ENCODE results near the gene MEG3. TPM values are rescaled to one million over a fixed set of nuclear protein-coding genes. Genes with fewer than 3 reads are reported as not detected.

Gene MEG3
- total RNA-seq, 4 donors from 2014 or later, result 8.2 to 18.2 (median 10.0) TPM

GRCh38 chr14:100778951-100779690 lies 46.8 kb upstream of the MEG3 start:
- DNase-seq (ENCODE audit: low spot score in 2 of 2), result peak in 1 of 2 donors; percentile 69
- WGBS, 2 donors, result 70 to 75% methylated on average over 17 to 24 of the region's 24 CpGs
- TF ChIP-seq CTCF (IDR thresholded peaks at IDR 0.05), result no peak
- no peak for TF ChIP-seq POLR2A (IDR thresholded peaks at IDR 0.05)
- intact Hi-C loops (cut with DNase I; ENCODE audit: low total_unique reads), result no loop called here
- H3K4me3 ChIP-seq (ENCODE audit: low read depth, poor library complexity, severe bottlenecking), result no peak overlapping the region

GRCh38 chr14:100779691-100780080 lies 46.2 kb upstream of the MEG3 start:
- 90 to 92% methylated on average over 13 of the region's 13 CpGs for WGBS, 2 donors
- H3K4me3 ChIP-seq (ENCODE audit: low read depth, poor library complexity, severe bottlenecking), result no peak overlapping the region
- intact Hi-C loops (cut with DNase I; ENCODE audit: low total_unique reads), result no loop called here
- peak in 1 of 2 donors; percentile 69 for DNase-seq (ENCODE audit: low spot score in 2 of 2)
- TF ChIP-seq CTCF (IDR thresholded peaks at IDR 0.05) (no peak), POLR2A (IDR thresholded peaks at IDR 0.05) (no peak)

- TF ChIP-seq POLR2A (IDR thresholded peaks at IDR 0.05) (no peak), CTCF (IDR thresholded peaks at IDR 0.05) (no peak)
- DNase-seq (ENCODE audit: low spot score in 2 of 2), result peak in 1 of 2 donors; percentile 81
Measured at GRCh38 chr14:100780246-100780645, 45.7 kb upstream of the MEG3 start.

GRCh38 chr14:100780646-100781355 lies 45.1 kb upstream of the MEG3 start:
- 59% methylated on average over 12 of the region's 12 CpGs for WGBS, 2 donors
- DNase-seq (ENCODE audit: low spot score in 2 of 2), result peak in 1 of 2 donors; percentile 77
- intact Hi-C loops (cut with DNase I; ENCODE audit: low total_unique reads), result no loop called here
- H3K4me3 ChIP-seq (ENCODE audit: low read depth, poor library complexity, severe bottlenecking), result no peak overlapping the region
- TF ChIP-seq POLR2A (IDR thresholded peaks at IDR 0.05) (no peak), CTCF (IDR thresholded peaks at IDR 0.05) (no peak)

More at GRCh38 chr14:100780246-100780645, 45.7 kb upstream of the MEG3 start:
- no peak overlapping the region for H3K4me3 ChIP-seq (ENCODE audit: low read depth, poor library complexity, severe bottlenecking)
- WGBS, 2 donors, result 76 to 92% methylated on average over 12 of the region's 12 CpGs
- intact Hi-C loops (cut with DNase I; ENCODE audit: low total_unique reads), result no loop called here

- H3K4me3 ChIP-seq (ENCODE audit: low read depth, poor library complexity, severe bottlenecking), result no peak overlapping the region
- 85 to 90% methylated on average over 8 of the region's 8 CpGs for WGBS, 2 donors
- DNase-seq (ENCODE audit: low spot score in 2 of 2), result peak in 1 of 2 donors; percentile 61
- intact Hi-C loops (cut with DNase I; ENCODE audit: low total_unique reads), result no loop called here
- TF ChIP-seq POLR2A (IDR thresholded peaks at IDR 0.05) (no peak), CTCF (IDR thresholded peaks at IDR 0.05) (no peak)
Measured at GRCh38 chr14:100781952-100782351, 44.0 kb upstream of the MEG3 start.

All from lower leg skin (tissue), 4 donors.